Measurements from ENCODE around the gene SNCAIP.

Gene SNCAIP

GRCh38 chr5:122311961-122312590 is at the start of gene SNCAIP:
TSS of gene SNCAIP (plus strand) at chr5:122312237. CDS start at chr5:122391135, 78,898 bp downstream.
- DNase-seq (ENCODE audit: low spot score), result no peak

- DNase-seq (ENCODE audit: low spot score), result no peak
These were observed 48.5 kb upstream of the SNCAIP start for GRCh38 chr5:122263352-122264030.

- DNase-seq (ENCODE audit: low spot score), result no peak
These were observed 47.4 kb upstream of the SNCAIP start for GRCh38 chr5:122264610-122265009.

DNA sequence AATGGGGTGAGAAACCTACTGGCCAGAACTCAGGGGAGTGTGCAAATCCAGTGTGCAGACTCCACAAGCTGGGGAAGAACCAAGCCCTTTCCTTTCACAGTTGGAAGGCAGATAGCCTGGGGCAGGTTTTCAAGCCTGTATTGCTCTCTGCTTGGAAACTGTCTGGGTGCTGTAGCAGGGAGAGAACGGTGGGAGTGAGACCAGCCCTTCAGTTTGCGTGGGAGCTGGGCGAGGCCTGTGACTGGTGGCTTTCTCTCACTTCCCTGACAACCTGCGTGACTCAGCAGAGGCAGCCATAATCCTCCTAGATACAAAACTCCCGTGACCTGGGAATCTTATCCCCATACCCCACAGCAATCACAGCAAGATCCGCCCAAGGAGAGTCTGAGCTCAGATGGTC is 44.9 kb upstream of the SNCAIP start:
- no peak for DNase-seq (ENCODE audit: low spot score)

- no peak for DNase-seq (ENCODE audit: low spot score)
These were observed 38.3 kb upstream of the SNCAIP start for GRCh38 chr5:122273696-122274095.

GRCh38 chr5:122283592-122283991 is 28.4 kb upstream of the SNCAIP start:
- DNase-seq (ENCODE audit: low spot score), result no peak

- no peak for DNase-seq (ENCODE audit: low spot score)
These were observed 25.5 kb upstream of the SNCAIP start for GRCh38 chr5:122286541-122286940.

DNA sequence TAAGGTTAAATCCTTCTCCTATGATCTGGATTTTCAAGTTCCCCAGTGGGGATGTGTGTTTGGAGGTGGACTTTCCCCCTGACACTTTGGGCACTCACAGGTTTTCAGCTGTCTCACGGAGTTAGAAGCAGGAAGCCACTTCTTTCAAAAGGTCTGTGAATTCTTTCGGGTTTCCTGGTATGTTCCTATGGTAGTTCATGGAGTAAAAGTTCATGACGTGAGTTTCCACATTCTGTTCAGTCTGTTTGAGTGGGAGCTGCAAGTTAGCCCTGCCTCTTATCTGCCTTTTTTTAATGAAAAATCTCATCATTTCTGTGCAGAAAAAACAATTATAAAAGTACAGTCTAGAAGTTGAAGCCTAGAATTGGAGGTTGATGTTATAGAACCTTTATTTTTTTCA is 24.9 kb upstream of the SNCAIP start:
- no peak for DNase-seq (ENCODE audit: low spot score)

DNA sequence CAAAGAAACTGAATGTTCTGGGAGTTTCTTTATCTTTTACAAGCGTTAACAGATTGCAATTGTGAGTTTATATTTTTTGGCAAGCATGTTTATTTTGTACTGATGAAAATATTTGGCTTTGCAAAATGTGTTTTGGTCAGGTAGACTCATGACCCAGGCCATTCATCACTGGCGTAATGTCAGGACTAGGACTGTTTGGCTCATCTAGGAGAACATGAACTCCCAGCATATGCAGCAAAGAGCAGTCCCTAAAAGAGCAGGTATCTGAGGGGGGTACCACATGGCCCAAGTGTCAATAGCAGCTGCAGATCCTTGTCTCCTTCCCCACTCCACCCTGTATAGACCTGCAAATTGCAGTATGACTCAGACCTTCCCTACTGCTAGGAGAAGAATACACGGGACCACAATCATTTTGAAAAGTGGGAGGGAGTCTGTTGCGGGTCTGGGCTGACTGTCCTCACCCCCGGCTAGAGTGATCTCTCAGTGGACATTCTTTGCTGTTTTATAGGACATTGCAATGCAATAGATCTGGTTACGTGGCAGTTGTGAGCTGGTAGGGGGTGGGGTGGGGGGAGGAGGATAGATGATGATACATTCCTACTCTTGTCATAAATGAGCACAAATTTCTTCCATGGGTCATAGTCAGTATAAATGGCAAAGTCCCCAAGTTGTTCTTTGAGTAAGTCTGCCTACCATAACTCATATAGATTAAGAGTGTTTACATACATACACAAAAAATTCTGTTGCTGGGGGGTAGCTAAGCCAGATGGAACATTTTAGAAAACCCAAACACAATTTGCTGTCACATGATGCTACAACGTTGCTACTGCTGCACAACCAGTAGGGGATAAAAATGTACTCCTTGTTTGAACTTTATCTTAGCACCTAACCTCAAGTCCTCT is 20.8 kb upstream of the SNCAIP start:
- DNase-seq (ENCODE audit: low spot score), result no peak

DNA sequence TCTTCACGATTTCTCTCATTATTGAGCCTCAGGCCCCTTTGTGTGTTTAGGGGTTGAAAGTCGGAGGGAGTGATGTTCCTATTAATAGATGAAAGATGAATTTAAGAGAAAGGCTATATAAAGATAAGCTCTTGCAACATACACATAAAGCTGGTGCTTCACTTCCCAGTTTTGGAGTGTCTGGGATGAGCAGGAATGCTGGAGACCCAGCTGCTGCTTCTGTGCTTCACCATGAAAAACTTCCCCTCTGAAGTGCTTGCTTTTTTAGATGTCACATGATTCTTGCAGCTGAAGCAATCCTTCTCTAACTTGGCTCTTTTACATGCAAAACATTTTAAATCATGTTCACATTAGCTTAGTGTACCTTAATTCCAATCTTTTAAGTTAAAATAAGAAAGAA is 19.7 kb upstream of the SNCAIP start:
- DNase-seq (ENCODE audit: low spot score), result no peak

DNA sequence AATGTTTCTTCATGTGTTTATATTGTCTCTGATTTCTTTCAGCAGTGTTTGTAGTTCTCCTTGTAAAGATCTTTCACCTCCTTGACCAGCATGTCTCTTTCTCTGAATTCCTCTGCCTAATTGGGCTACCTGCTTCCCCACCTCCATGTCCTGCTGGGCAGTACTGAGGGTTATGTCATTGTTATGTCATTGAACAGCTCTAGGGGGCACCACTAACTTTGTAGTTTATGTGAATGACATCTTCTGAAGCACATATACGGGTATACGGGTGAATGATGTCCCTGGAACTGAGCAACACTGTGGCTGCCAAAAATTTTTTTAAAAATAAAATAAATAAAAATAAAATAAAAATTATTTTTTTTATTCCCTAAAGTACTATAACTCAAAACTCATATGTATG is 16.9 kb upstream of the SNCAIP start:
- no peak for DNase-seq (ENCODE audit: low spot score)

GRCh38 chr5:122296871-122297270 is 15.2 kb upstream of the SNCAIP start:
- DNase-seq (ENCODE audit: low spot score), result no peak

DNA sequence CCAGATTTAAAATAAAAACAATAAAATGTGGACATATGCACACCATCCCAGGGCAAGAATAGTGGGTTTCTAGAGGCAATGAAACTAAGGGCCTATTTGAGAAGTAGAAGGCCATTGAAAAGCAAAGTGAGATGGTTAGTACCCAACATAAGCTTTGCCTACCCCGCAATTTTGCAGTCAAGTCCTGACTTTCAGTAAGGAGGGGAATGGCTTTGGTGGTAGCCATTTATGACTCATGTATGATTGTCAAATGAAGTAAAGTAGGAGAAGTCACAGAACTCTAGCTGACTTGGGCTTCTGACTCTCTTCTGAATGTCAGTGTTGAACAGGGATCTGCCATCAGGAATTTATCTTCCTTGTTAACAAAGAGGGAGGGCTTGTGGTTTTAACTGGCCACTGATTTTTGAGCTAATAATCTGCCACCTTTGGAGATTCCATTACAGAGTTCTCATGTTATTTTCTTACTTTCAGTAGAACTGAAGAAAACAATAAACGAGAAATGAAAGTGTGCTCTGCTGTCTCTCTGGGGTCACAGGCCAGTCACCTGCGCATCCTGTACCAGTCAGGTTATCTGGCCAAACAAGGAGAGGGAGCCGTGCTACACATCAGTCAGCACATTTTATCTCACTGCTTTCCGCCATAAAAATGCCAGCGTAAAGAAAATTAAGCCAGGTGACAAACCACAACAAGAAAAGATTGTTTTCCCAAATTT is 14.3 kb upstream of the SNCAIP start:
- no peak for DNase-seq (ENCODE audit: low spot score)

DNA sequence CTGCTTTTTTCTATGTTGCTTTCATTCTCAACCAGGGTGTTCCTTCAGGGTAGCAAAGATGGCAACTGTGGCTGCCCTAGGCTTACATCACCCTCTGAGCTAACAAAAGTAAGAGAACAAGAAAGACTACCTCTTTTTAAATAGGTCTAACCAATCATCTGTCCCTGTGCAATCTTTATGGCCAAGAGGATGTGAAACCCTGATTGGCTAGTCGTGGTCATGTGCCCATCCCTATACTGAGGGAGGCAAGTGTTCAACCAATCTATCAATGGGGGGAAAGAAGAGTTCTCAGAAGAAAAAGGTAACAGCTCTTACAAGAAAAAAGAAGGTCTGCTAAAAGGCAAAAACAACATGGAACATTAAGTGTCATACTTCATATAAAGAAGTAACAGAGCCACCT is 11.7 kb upstream of the SNCAIP start:
- DNase-seq (ENCODE audit: low spot score), result no peak

GRCh38 chr5:122301016-122301415 is 11.0 kb upstream of the SNCAIP start:
- no peak for DNase-seq (ENCODE audit: low spot score)

DNA sequence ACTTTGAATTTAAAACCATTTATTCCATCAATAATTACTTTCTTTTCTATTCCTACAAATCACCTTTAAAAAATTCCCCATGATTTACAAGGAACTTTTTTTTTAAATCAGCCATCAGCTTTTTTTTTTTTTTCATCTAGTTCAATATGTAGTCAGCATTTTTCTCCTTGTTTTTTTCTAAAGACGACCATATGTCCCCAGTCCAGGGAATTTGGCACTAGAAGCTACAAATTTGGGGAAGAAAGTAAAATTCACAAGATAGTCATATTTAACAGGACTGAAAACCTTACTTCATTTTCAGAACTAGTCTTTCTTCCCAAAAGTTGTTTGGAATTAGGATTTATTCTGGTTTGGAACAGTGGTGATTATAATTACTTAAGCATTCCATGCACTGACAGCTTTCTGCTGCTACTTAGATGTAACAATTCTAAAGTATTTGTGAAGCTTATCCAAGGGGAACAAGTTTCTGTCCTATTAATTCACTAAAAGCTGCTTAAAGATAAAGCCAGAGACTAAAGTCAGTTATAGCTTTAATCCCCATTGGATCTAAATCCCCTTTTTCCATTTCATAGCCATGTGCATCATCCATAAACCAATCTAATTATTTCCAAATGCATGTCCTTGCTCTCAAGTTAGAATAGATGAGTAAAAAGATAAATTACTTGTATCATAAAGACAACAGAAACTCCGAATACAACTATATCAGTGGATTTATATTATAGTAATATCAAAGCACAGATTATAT is 7.4 kb upstream of the SNCAIP start:
- DNase-seq (ENCODE audit: low spot score), result no peak

DNA sequence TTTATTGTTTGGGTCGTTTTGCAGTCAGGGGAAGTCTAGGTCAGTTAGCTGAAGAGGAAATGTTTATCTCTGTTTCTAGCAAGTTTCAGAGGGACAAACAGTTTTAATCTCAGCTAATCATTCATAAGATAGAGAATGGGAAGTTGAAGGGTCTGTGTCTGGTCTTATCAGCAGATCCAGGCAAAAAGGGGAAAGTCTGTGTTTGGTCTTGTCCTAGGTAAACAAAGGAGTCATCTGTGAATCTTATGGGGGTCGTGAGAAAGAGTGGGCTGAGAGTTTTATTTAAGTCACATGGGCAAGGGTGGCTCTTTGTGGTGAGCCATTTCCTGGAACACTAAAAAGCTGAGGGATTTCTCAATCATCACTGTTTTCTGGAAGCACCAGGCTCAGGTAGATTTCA is 5.6 kb upstream of the SNCAIP start:
- DNase-seq (ENCODE audit: low spot score), result no peak

DNA sequence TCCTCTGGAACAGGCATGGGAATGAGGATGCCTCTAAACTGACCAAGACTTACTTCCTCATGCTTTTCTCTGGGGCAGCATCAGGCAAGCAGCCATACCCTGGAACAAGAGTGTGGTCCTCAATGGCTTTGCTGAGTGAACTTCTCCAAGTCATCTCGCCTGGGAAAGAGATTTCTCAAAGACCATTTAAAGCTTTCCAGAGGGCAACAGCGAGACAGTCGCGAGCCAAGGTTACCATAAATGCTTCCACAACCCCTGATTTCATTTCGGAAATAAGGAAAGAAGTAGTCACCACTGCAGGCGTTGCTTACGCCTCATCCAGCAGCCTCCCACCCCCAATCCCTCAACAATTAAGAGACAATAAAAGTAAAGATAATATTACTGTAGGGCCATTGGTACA is 1.1 kb upstream of the SNCAIP start:
- no peak for DNase-seq (ENCODE audit: low spot score)

DNA sequence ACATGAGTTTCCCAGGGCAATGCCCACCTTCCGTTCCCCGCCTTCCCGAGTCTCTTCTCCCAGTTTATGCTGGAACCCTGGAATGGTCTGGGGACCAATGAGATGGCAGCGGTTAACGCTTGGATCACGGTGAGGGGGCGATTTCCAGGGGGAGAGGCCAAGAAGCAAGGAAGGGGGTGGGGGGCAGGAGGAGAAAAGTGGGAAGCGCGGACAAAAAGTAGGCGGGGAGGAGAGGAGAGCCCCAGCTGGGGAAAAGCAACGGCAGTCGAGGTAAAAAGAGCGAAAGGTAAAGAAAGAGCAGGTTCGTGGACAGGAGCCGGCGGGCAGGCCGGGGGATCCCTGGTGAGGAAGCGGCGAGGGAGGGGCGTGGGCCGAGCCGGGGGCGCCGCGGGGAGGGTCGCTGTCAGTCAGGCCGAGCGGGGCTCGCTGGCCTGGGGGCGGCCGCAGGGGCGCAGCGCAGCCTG is 508 bp upstream of the SNCAIP start:
- no peak for DNase-seq (ENCODE audit: low spot score)

GRCh38 chr5:122312591-122313406 is 762 bp downstream of the SNCAIP start:
- no peak for DNase-seq (ENCODE audit: low spot score)

GRCh38 chr5:122314036-122314435 is 2.0 kb downstream of the SNCAIP start:
- DNase-seq (ENCODE audit: low spot score), result no peak
